Measurements from ENCODE around the gene CAPN14. TPM values are rescaled to one million over a fixed set of nuclear protein-coding genes. Genes with fewer than 3 reads are reported as not detected.

The CAPN14 gene
- total RNA-seq, 4 donors from 2014 or later: 0.14 to 0.16 TPM; not detected in 2

DNA sequence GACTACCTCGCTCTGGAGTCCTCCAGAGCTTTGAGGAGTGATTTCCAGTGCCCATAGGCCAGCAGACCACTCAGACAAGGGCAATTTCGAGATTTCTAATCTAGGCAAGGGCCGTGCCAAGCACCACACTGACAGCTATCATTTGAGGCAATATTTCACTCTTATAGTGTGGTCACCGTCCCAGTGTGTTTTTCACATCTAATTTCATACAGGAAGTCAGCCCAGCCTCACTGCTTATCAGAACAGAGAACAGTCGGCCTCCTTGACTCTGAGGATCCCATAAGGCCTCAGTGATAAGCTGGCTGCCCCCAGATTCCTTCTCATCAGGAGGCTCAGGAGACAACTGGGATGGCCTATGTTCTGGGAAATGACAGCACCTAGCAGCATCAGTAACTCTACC lies 581 bp downstream of the CAPN14 start:
- intact Hi-C loops (cut with DNase I; ENCODE audit: low total_unique reads): no loop called here
- no peaks in the 10 kb centered on the region for H3K27me3 ChIP-seq
- in situ Hi-C loops (cut with MboI; ENCODE audit: low pct_ligation_motif_present in 1 of 4, low pct_unique_long_range_greater_than_20kb in 1 of 4, low sequenced_read_pairs in 3 of 4): no loop called here
- H3K4me1 ChIP-seq: peaks cover 0 to 11% (median 0%) of the 10 kb centered on the region in 4 donors
- no peaks in the 10 kb centered on the region for H3K36me3 ChIP-seq
- H3K27ac ChIP-seq: no peak overlapping the region
- DNase-seq: no peak
- H3K4me3 ChIP-seq: no peak overlapping the region
- H3K9me3 ChIP-seq: no peaks in the 10 kb centered on the region
- WGBS, 2 donors (ENCODE audit: low coverage in 1 of 2): 65% methylated on average over 5 of the region's 5 CpGs; no CpG with 5 or more reads in 1 of the 2 donors
- no peak for TF ChIP-seq POLR2A (IDR thresholded peaks at IDR 0.05)
- TF ChIP-seq POLR2AphosphoS5 (IDR thresholded peaks at IDR 0.05): no peak
- no peak for TF ChIP-seq EP300 (IDR thresholded peaks at IDR 0.05; ENCODE audit: low read depth)

DNA sequence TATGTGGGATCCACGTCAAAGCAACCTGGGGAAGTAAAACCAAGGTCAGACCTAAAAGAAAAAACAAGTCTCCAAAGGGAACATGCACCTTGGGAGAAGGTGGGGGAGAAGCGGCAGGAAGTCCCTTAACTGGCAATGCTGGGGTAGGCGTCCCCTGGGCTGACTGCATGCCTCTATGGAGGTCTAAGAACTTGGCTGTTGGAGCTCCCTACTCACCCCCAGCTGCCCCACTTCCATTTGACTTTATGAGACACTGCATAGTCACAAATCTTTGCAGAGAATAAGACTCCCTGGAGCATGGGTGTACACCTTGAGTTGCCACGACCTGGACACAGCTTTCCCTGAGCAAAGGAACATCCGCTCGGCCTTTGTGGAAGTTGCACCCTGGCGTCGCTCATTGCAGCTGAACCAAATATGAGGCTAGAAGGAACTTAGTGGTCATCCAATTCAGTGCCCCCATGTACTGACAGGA lies 2.8 kb downstream of the CAPN14 start:
- intact Hi-C loops (cut with DNase I; ENCODE audit: low total_unique reads): no loop called here
- H3K9me3 ChIP-seq: no peaks in the 10 kb centered on the region
- peaks cover 0 to 5% (median 0%) of the 10 kb centered on the region in 4 donors for H3K4me1 ChIP-seq
- H3K4me3 ChIP-seq: no peak overlapping the region
- DNase-seq: no peak
- no peaks in the 10 kb centered on the region for H3K27me3 ChIP-seq
- 82 to 85% methylated on average over 4 to 8 of the region's 8 CpGs for WGBS, 2 donors (ENCODE audit: low coverage in 1 of 2)
- H3K27ac ChIP-seq: no peak overlapping the region
- in situ Hi-C loops (cut with MboI; ENCODE audit: low pct_ligation_motif_present in 1 of 4, low pct_unique_long_range_greater_than_20kb in 1 of 4, low sequenced_read_pairs in 3 of 4): no loop called here
- TF ChIP-seq, protein P1, sequence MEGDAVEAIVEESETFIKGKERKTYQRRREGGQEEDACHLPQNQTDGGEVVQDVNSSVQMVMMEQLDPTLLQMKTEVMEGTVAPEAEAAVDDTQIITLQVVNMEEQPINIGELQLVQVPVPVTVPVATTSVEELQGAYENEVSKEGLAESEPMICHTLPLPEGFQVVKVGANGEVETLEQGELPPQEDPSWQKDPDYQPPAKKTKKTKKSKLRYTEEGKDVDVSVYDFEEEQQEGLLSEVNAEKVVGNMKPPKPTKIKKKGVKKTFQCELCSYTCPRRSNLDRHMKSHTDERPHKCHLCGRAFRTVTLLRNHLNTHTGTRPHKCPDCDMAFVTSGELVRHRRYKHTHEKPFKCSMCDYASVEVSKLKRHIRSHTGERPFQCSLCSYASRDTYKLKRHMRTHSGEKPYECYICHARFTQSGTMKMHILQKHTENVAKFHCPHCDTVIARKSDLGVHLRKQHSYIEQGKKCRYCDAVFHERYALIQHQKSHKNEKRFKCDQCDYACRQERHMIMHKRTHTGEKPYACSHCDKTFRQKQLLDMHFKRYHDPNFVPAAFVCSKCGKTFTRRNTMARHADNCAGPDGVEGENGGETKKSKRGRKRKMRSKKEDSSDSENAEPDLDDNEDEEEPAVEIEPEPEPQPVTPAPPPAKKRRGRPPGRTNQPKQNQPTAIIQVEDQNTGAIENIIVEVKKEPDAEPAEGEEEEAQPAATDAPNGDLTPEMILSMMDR (IDR thresholded peaks at IDR 0.05): no peak
- no peak for TF ChIP-seq POLR2A (IDR thresholded peaks at IDR 0.05)
- TF ChIP-seq POLR2AphosphoS5 (IDR thresholded peaks at IDR 0.05): no peak
- no peak for TF ChIP-seq EP300 (IDR thresholded peaks at IDR 0.05; ENCODE audit: low read depth)
- no peaks in the 10 kb centered on the region for H3K36me3 ChIP-seq

DNA sequence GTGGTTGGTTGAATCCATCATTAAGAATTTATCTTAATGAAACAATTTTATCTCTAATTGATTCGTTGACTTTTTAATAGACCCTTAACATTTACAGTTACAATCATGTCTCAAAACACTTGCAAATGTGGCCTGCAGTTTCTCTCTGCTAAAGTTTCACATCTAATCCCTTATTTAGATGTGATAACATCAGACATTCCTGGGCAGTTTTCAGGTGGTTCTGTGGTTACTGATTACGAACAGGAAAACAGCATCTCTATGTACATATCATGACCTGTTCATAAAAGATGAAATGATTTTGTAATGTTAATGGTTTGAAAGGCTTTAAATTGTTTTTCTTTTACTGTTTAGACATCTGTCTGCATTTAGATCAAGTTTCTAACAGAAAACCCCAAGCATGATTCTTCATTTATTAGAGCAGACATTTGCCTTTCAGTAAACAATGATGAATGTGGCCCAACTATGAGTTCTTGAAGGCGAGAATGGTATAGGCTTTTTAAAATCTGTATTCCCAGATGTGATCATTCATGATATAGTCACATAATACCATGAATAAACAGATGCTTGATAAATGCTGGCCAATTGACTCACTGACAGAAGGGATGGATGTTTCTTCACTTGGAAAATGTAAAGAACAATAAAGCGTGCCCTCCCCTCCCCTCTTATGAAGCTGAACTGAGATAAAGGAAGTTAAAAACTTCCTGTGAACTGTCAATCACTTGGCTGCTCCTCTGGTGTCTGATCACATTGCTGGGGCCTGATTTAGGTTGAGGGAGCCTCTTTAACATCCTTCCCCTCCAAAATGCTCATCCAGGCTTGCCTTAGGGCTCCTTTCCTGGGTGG lies 3.5 kb downstream of the CAPN14 start:
- WGBS, 2 donors (ENCODE audit: low coverage in 1 of 2): 13 to 20% methylated on average over 4 of the region's 4 CpGs
- no peak for TF ChIP-seq POLR2A (IDR thresholded peaks at IDR 0.05)
- TF ChIP-seq, protein P1 (IDR thresholded peaks at IDR 0.05): no peak
- in situ Hi-C loops (cut with MboI; ENCODE audit: low pct_ligation_motif_present in 1 of 4, low pct_unique_long_range_greater_than_20kb in 1 of 4, low sequenced_read_pairs in 3 of 4): no loop called here
- Histone ChIP-seq H3K4me3 (no peak overlapping the region), H3K9me3 (no peaks in the 10 kb centered on the region), H3K4me1 (no peaks in the 10 kb centered on the region), H3K27ac (no peak overlapping the region), H3K36me3 (no peaks in the 10 kb centered on the region), H3K27me3 (no peaks in the 10 kb centered on the region)
- DNase-seq: no peak
- intact Hi-C loops (cut with DNase I; ENCODE audit: low total_unique reads): no loop called here

DNA sequence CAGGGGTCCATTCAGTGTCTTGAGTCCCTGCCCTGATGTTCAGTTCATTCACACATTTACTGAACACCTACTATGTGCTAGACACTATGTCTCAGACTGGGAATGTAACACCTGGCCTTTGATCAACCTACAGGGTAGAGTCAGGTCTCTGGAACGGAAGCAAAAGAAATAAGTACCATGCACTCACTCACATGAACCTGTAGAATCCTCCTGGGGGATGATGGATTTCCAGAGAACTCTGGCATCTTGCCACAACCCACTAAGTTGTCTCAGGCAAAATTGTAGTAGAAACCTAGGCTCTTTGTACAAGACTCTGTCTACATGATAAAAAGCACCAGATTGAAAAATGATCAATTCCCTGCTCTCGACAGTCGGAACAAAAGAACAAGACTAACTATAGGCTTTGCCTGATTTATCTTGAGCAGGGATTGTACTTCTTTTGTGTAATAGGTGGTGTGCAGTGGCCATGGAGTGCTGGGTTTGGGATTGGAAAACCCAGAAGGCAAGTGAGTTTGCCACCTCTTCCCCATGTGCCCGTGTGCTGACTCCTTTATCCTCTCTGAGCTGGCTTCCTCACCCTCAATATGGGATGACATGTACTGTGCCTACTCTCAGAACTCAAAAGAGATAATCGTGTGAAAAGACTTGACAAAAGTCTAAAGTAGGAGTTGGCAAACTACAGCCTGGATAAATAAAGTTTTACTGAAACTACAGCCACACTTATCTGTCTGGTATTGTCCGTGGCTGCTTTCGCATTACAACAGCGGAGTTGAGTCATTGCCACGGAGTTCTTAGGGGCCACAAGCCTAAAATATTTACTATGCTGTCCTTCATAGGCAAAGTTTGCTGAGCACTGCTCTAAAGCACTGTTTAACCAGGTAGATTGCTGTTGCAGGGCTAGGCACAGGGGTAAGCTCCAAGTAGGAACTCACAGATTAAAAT lies 4.4 kb downstream of the CAPN14 start:
- H3K4me3 ChIP-seq: no peak overlapping the region
- DNase-seq: no peak
- 72 to 86% methylated on average over 6 to 9 of the region's 9 CpGs for WGBS, 2 donors (ENCODE audit: low coverage in 1 of 2)
- in situ Hi-C loops (cut with MboI; ENCODE audit: low pct_ligation_motif_present in 1 of 4, low pct_unique_long_range_greater_than_20kb in 1 of 4, low sequenced_read_pairs in 3 of 4): no loop called here
- no peak overlapping the region for H3K27ac ChIP-seq
- TF ChIP-seq EP300 (IDR thresholded peaks at IDR 0.05; ENCODE audit: low read depth): no peak
- TF ChIP-seq, protein P1 (IDR thresholded peaks at IDR 0.05): no peak
- no peak for TF ChIP-seq POLR2A (IDR thresholded peaks at IDR 0.05)
- TF ChIP-seq POLR2AphosphoS5 (IDR thresholded peaks at IDR 0.05): no peak
- H3K27me3 ChIP-seq: no peaks in the 10 kb centered on the region
- no peaks in the 10 kb centered on the region for H3K36me3 ChIP-seq
- intact Hi-C loops (cut with DNase I; ENCODE audit: low total_unique reads): no loop called here
- no peaks in the 10 kb centered on the region for H3K9me3 ChIP-seq
- no peaks in the 10 kb centered on the region for H3K4me1 ChIP-seq

All from transverse colon (tissue), 4 donors.